ENCODE results near the gene TPSB2.

DNA sequence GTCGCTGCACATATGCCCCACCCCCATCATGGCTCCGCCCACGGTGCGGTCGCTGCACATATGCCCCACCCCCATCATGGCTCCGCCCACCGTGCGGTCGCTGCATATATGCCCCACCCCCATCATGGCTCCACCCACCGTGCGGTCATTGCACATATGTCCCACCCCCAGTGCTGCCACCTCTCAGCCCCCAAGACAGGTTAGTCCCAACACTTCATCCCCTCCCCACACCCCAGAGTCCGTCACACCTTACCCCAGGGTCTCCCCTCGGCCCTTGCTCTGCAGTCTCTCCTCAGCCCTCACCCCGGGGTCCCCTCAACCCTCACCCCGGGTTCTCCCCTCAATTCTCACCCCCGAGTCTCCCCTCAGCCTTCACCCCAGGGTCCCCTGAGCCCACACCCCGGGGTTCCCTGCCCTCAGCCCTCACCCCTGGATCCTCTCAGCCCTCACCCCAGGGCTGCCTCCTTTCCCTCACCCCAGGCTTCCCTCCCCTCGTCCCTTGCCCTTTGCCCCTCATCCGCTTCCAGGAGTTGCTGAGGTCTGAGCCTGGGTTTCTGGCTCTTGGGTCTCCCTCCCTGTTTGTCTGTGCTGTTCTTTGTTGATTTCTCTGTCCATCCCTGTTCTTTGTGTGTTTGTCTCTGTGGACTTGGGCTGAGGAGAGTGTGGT, 30.5 kb downstream of the TPSB2 start:
- TF ChIP-seq, protein P1, sequence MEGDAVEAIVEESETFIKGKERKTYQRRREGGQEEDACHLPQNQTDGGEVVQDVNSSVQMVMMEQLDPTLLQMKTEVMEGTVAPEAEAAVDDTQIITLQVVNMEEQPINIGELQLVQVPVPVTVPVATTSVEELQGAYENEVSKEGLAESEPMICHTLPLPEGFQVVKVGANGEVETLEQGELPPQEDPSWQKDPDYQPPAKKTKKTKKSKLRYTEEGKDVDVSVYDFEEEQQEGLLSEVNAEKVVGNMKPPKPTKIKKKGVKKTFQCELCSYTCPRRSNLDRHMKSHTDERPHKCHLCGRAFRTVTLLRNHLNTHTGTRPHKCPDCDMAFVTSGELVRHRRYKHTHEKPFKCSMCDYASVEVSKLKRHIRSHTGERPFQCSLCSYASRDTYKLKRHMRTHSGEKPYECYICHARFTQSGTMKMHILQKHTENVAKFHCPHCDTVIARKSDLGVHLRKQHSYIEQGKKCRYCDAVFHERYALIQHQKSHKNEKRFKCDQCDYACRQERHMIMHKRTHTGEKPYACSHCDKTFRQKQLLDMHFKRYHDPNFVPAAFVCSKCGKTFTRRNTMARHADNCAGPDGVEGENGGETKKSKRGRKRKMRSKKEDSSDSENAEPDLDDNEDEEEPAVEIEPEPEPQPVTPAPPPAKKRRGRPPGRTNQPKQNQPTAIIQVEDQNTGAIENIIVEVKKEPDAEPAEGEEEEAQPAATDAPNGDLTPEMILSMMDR (IDR thresholded peaks at IDR 0.05) = no peak
- TF ChIP-seq EP300 (IDR thresholded peaks at IDR 0.05) (no peak), POLR2A (IDR thresholded peaks at IDR 0.05; ENCODE audit: low read depth) (no peak)
